GM19043 (cell line): ENCODE measurements around the gene SUGCT.
"Not testable (repeated sequence)": the region's sequence is repeated elsewhere in the genome, so short reads cannot be mapped to it uniquely, and the experiment has no call there.

Source experiments
- ATAC-seq: cut with Tn5 transposase; IDR thresholded peaks from one replicate; pipeline ENCODE4 v1.9.1; 2021; ENCODE audit warnings: low read depth; ENCODE audit not compliant: unreplicated experiment

The SUGCT gene

GRCh38 chr7:40138973-40139372, 4.2 kb downstream of the SUGCT start:
- ATAC-seq, result no peak

- not testable (repeated sequence) for ATAC-seq
These were observed 5.1 kb downstream of the SUGCT start for GRCh38 chr7:40139891-40140290.

- ATAC-seq, result not testable (repeated sequence)
These were observed 7.1 kb downstream of the SUGCT start for GRCh38 chr7:40141916-40142315.

- not testable (repeated sequence) for ATAC-seq
These were observed 10.9 kb downstream of the SUGCT start for GRCh38 chr7:40145596-40146130.

- ATAC-seq, result no peak
These were observed 12.8 kb downstream of the SUGCT start for GRCh38 chr7:40147371-40148246.

GRCh38 chr7:40148247-40148580, 13.4 kb downstream of the SUGCT start:
- not testable (repeated sequence) for ATAC-seq

GRCh38 chr7:40148671-40149070, 13.9 kb downstream of the SUGCT start:
- no peak for ATAC-seq

- ATAC-seq, result no peak
These were observed 16.7 kb downstream of the SUGCT start for GRCh38 chr7:40151504-40151903.

GRCh38 chr7:40156988-40157387, 22.2 kb downstream of the SUGCT start:
- no peak for ATAC-seq

- ATAC-seq, result no peak
These were observed 27.7 kb downstream of the SUGCT start for GRCh38 chr7:40162516-40162915.

GRCh38 chr7:40165216-40165615, 30.4 kb downstream of the SUGCT start:
- ATAC-seq, result no peak

GRCh38 chr7:40167291-40167690, 32.5 kb downstream of the SUGCT start:
- no peak for ATAC-seq

- not testable (repeated sequence) for ATAC-seq
These were observed 33.5 kb downstream of the SUGCT start for GRCh38 chr7:40168266-40168665.

GRCh38 chr7:40173121-40173520, 38.3 kb downstream of the SUGCT start:
- ATAC-seq, result not testable (repeated sequence)

- not testable (repeated sequence) for ATAC-seq
These were observed 40.5 kb downstream of the SUGCT start for GRCh38 chr7:40175256-40175655.

- no peak for ATAC-seq
These were observed 41.1 kb downstream of the SUGCT start for GRCh38 chr7:40175725-40176510.

- no peak for ATAC-seq
These were observed 42.3 kb downstream of the SUGCT start for GRCh38 chr7:40177071-40177470.

- no peak for ATAC-seq
These were observed 47.6 kb downstream of the SUGCT start for GRCh38 chr7:40182452-40182851.

- ATAC-seq, result no peak
These were observed 51.8 kb downstream of the SUGCT start for GRCh38 chr7:40186586-40186985.

GRCh38 chr7:40192036-40192435, 57.2 kb downstream of the SUGCT start:
- no peak for ATAC-seq

- no peak for ATAC-seq
These were observed 59.9 kb downstream of the SUGCT start for GRCh38 chr7:40194745-40195144.
